Right lobe of liver (tissue), 6 donors: ENCODE data around the gene NCKAP5. TPM values are rescaled to one million over a fixed set of nuclear protein-coding genes. Genes with fewer than 3 reads are reported as not detected.
"Not testable (repeated sequence)": the region's sequence is repeated elsewhere in the genome, so short reads cannot be mapped to it uniquely, and the experiment has no call there.

Experiments
- ATAC-seq, 4 donors: fragments of 200-7000 bp; cut with Tn5 transposase; one replicate each; pipeline ENCODE4 v1.9.1; 2020; ENCODE audit warnings: mild to moderate bottlenecking in 4 of 4, moderate library complexity in 4 of 4
- DNase-seq, 3 donors: peaks; one replicate each; pipeline ENCODE4 v3.0.0-alpha.2; 2020
- H3K27ac ChIP-seq, 3 donors: fragments of 200-600 bp; one replicate each; pipeline ENCODE4 v1.8.0; 2022
- H3K27me3 ChIP-seq, 2 donors: fragments of 200-600 bp; one replicate each; pipeline ENCODE4 v1.8.0; 2022
- H3K36me3 ChIP-seq, 4 donors: fragments of 200-600 bp; sonication (generic) in 1 of 4; one replicate each; pipeline versions ENCODE4 v1.5.1 to v1.8.0; 2017 to 2022; ENCODE audit warnings: control low read depth in 1 of 4
- H3K4me1 ChIP-seq, 4 donors: fragments of 200-600 bp; sonication (generic) in 1 of 4; one replicate each; pipeline versions ENCODE4 v1.5.1 to v1.8.0; 2017 to 2022; ENCODE audit warnings: control low read depth in 1 of 4
- H3K4me3 ChIP-seq, 3 donors: fragments of 200-600 bp; one replicate each; pipeline ENCODE4 v1.8.0; 2022
- H3K9me3 ChIP-seq, 4 donors: fragments of 200-600 bp; sonication (generic) in 1 of 4; one replicate each; pipeline versions ENCODE4 v1.5.1 to v1.8.0; 2017 to 2022; ENCODE audit warnings: control low read depth in 1 of 4
- CTCF ChIP-seq, 4 donors: fragments of 200-600 bp in 3 of 4; fragments of 450-650 bp in 1 of 4; IDR thresholded peaks; one replicate each; pipeline versions ENCODE4 v1.5.1 to v1.8.0; 2016 to 2022; ENCODE audit warnings: antibody characterized with exemption in 4 of 4, mild to moderate bottlenecking in 2 of 4
- POLR2A ChIP-seq: fragments of 450-650 bp; IDR thresholded peaks from one replicate; pipeline ENCODE4 v1.6.1; 2017; ENCODE audit warnings: antibody characterized with exemption, mild to moderate bottlenecking
- whole genome bisulfite sequencing: methylation state at CpG from one replicate; pipeline ENCODE4 v1.1.6; 2018; ENCODE audit warnings: low coverage, low lambda C conversion rate; ENCODE audit not compliant: insufficient coverage; ENCODE audit errors: missing lambda C conversion rate; 5-methylcytosine and 5-hydroxymethylcytosine counted together
- intact Hi-C, 2 donors: fragments of 100-400 bp; cut with DNase I; formaldehyde crosslinking; loops; one replicate each; pipeline versions ENCODE4 v1.11.2 to v1.14.1; 2022
- total RNA-seq, 6 experiments: library from RNA; depleted of rRNA in 2 of 6; stranded (reverse); fragments of >200 nt in 2 of 6; fragmentation: NEBNext Ultra II Directional in 3 of 6; extraction: Animal tissue kit (Norgen Biotek cat#: 25700) in 3 of 6; gene quantifications; one replicate each; pipeline versions ENCODE4 v1.1.0 to v1.2.4, GENCODE V29; 2016 to 2023
- donor health status: DM: no; HTN: yes; CAD: no.
- donor health status: DM: no; HTN: no; CAD: no.
- donor health status: DM: no; HTN: no; CAD: no.
- donor health status: DM: no; HTN: yes; CAD: no.
- donor health status: DM: no; HTN: yes; CAD: no.

The NCKAP5 gene
- total RNA-seq, 6 experiments from 2014 or later, result 3.6 to 11.7 (median 6.9) TPM

GRCh38 chr2:133476931-133477615 lies 91.2 kb downstream of the NCKAP5 start:
- no peaks in the 10 kb centered on the region for H3K4me1 ChIP-seq
- intact Hi-C loops, result no loop called here

DNA sequence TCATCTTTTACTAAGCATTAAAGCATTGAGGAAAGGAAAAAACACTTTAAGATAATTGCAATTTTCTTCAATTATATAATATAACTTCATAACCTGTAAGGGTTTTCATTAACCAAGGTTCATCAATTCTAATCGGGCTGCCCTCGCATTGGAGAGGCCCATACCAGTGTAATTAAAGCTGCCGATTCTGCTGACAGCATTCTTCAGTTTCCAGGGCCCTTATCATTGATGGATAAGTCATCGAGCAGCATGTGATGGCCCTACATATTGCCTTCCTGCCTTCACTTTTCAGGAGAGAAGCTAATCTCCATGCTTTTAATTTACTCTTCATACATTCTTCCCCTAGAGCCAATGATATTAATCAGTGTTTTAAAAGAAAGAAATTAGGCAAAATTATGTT lies 92.0 kb downstream of the NCKAP5 start:
- no peak for TF ChIP-seq CTCF (IDR thresholded peaks at IDR 0.05)
- TF ChIP-seq POLR2A, result no peak
- Histone ChIP-seq H3K4me1 (no peaks in the 10 kb centered on the region), H3K27me3 (no peaks in the 10 kb centered on the region), H3K4me3 (no peak overlapping the region), H3K9me3 (no peaks in the 10 kb centered on the region), H3K27ac (no peak overlapping the region), H3K36me3 (no peaks in the 10 kb centered on the region)
- WGBS, result 81% methylated on average over 4 of the region's 4 CpGs
- DNase-seq (no peak), ATAC-seq (no peak)
- intact Hi-C loops, result no loop called here

More at GRCh38 chr2:133476931-133477615, 91.2 kb downstream of the NCKAP5 start:
- DNase-seq, result no peak
- ATAC-seq, result no peak
- no peak overlapping the region for H3K27ac ChIP-seq
- no peaks in the 10 kb centered on the region for H3K27me3 ChIP-seq
- TF ChIP-seq POLR2A (no peak), CTCF (IDR thresholded peaks at IDR 0.05) (no peak)
- no peaks in the 10 kb centered on the region for H3K36me3 ChIP-seq
- WGBS, result 57% methylated on average over 3 of the region's 3 CpGs
- no peaks in the 10 kb centered on the region for H3K9me3 ChIP-seq
- no peak overlapping the region for H3K4me3 ChIP-seq

GRCh38 chr2:133475610-133476009 lies 92.7 kb downstream of the NCKAP5 start:
- Histone ChIP-seq H3K36me3 (no peaks in the 10 kb centered on the region), H3K9me3 (no peaks in the 10 kb centered on the region), H3K27me3 (no peaks in the 10 kb centered on the region), H3K27ac (no peak overlapping the region), H3K4me3 (no peak overlapping the region), H3K4me1 (no peaks in the 10 kb centered on the region)
- DNase-seq (no peak), ATAC-seq (no peak)
- intact Hi-C loops, result no loop called here
- no peak for TF ChIP-seq CTCF (IDR thresholded peaks at IDR 0.05)
- no peak for TF ChIP-seq POLR2A

DNA sequence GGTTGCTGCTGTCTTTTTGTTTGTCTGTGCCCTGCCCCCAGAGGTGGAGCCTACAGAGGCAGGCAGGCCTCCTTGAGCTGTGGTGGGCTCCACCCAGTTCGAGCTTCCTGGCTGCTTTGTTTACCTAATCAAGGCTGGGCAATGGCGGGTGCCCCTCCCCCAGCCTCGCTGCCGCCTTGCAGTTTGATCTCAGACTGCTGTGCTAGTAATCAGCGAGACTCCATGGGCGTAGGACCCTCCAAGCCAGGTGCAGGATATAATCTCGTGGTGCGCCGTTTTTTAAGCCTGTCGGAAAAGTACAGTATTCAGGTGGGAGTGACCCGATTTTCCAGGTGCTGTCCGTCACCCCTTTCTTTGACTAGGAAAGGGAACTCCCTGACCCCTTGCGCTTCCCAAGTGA lies 97.8 kb downstream of the NCKAP5 start:
- DNase-seq, H3K36me3 ChIP-seq, H3K9me3 ChIP-seq, H3K4me3 ChIP-seq, ATAC-seq, intact Hi-C loops, H3K27me3 ChIP-seq, H3K27ac ChIP-seq, H3K4me1 ChIP-seq: not testable (repeated sequence)
- no CpG with 5 or more reads among the region's 13 CpGs for WGBS

DNA sequence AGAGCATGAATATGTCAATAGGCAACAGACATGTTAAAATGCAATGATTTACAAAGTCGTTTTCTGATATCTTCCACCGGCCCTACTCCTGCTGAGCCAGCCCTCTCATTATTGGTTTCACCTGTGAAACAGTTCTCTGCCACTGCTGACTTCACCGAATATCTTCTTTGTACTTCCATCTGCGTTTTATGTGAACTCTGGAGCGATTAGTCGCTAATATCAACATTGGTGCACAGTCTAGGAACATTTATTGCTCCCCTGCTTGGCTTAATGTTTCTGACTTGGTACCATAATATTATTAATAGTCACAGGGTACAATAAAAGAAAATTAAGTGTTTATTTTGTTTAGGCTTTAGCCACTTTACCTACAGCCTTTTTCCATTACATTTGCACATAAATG lies 105.5 kb downstream of the NCKAP5 start:
- H3K36me3 ChIP-seq, result no peaks in the 10 kb centered on the region
- H3K27me3 ChIP-seq, result no peaks in the 10 kb centered on the region
- H3K9me3 ChIP-seq, result no peaks in the 10 kb centered on the region
- TF ChIP-seq CTCF (IDR thresholded peaks at IDR 0.05), result no peak
- TF ChIP-seq POLR2A, result no peak
- no peak overlapping the region for H3K4me3 ChIP-seq
- WGBS, result 89% methylated on average over 5 of the region's 6 CpGs
- intact Hi-C loops, result no loop called here
- H3K4me1 ChIP-seq, result no peaks in the 10 kb centered on the region
- ATAC-seq (no peak), DNase-seq (no peak)
- no peak overlapping the region for H3K27ac ChIP-seq
